IPS-20b (cell line): ENCODE data around the gene MED31.

ENCODE experiments used
- H3K27ac ChIP-seq: one replicate; pipeline ENCODE4 v1.5.1; 2013; ENCODE audit warnings: low read length
- H3K27me3 ChIP-seq: 2 replicates; pipeline ENCODE4 v1.6.1; 2013; ENCODE audit warnings: mild to moderate bottlenecking, low read length, inconsistent platforms; ENCODE audit not compliant: insufficient read depth
- H3K36me3 ChIP-seq: 2 replicates; pipeline ENCODE4 v1.6.1; 2013; ENCODE audit warnings: low read depth, mild to moderate bottlenecking, inconsistent platforms, low read length, moderate library complexity; ENCODE audit not compliant: insufficient read depth
- H3K4me1 ChIP-seq: 2 replicates; pipeline ENCODE4 v1.6.1; 2013; ENCODE audit warnings: mild to moderate bottlenecking, control low read depth, inconsistent platforms, low read length, moderate library complexity; ENCODE audit not compliant: insufficient read depth
- H3K4me3 ChIP-seq: 2 replicates; pipeline ENCODE4 v1.5.1; 2013; ENCODE audit warnings: mild to moderate bottlenecking, low read length, inconsistent platforms
- H3K9ac ChIP-seq: 2 replicates; pipeline ENCODE4 v1.6.1; 2013; ENCODE audit warnings: low read depth, mild to moderate bottlenecking, inconsistent platforms, low read length, moderate library complexity
- H3K9me3 ChIP-seq: 2 replicates; pipeline ENCODE4 v1.6.1; 2013; ENCODE audit warnings: mild to moderate bottlenecking, low read depth, low read length, inconsistent platforms; ENCODE audit not compliant: insufficient read depth

Gene MED31

GRCh38 chr17:6684881-6685767 is 33.7 kb upstream of the MED31 start:
- no peak overlapping the region for H3K27ac ChIP-seq
- no peaks in the 10 kb centered on the region for H3K9me3 ChIP-seq
- H3K27me3 ChIP-seq: no peaks in the 10 kb centered on the region; the same call in 1 of the 2 replicates
- H3K9ac ChIP-seq: no peak overlapping the region
- no peaks in the 10 kb centered on the region for H3K4me1 ChIP-seq
- H3K4me3 ChIP-seq: no peak overlapping the region
- H3K36me3 ChIP-seq: no peaks in the 10 kb centered on the region

- Histone ChIP-seq H3K9ac (no peak overlapping the region), H3K27me3 (no peaks in the 10 kb centered on the region; the same call in 1 of the 2 replicates), H3K36me3 (no peaks in the 10 kb centered on the region), H3K27ac (no peak overlapping the region), H3K4me1 (no peaks in the 10 kb centered on the region), H3K9me3 (no peaks in the 10 kb centered on the region), H3K4me3 (no peak overlapping the region)
Measured at GRCh38 chr17:6684460-6684783, 33.0 kb upstream of the MED31 start.

GRCh38 chr17:6683730-6684459 is 32.5 kb upstream of the MED31 start:
- H3K36me3 ChIP-seq: no peaks in the 10 kb centered on the region
- no peak overlapping the region for H3K27ac ChIP-seq
- H3K9ac ChIP-seq: no peak overlapping the region
- no peaks in the 10 kb centered on the region for H3K9me3 ChIP-seq
- H3K27me3 ChIP-seq: no peaks in the 10 kb centered on the region; the same call in 1 of the 2 replicates
- H3K4me3 ChIP-seq: no peak overlapping the region
- no peaks in the 10 kb centered on the region for H3K4me1 ChIP-seq

GRCh38 chr17:6683081-6683684 is 31.8 kb upstream of the MED31 start:
- Histone ChIP-seq H3K36me3 (no peaks in the 10 kb centered on the region), H3K4me3 (no peak overlapping the region), H3K4me1 (no peaks in the 10 kb centered on the region), H3K9me3 (no peaks in the 10 kb centered on the region), H3K27ac (no peak overlapping the region), H3K27me3 (no peaks in the 10 kb centered on the region; the same call in 1 of the 2 replicates), H3K9ac (no peak overlapping the region)

- Histone ChIP-seq H3K27ac (no peak overlapping the region), H3K9me3 (no peaks in the 10 kb centered on the region), H3K4me3 (no peak overlapping the region), H3K4me1 (no peaks in the 10 kb centered on the region), H3K27me3 (no peaks in the 10 kb centered on the region; the same call in 1 of the 2 replicates), H3K9ac (no peak overlapping the region), H3K36me3 (no peaks in the 10 kb centered on the region)
Measured at GRCh38 chr17:6682339-6682738, 30.9 kb upstream of the MED31 start.

- H3K4me1 ChIP-seq: no peaks in the 10 kb centered on the region
- H3K9me3 ChIP-seq: no peaks in the 10 kb centered on the region
- H3K36me3 ChIP-seq: no peaks in the 10 kb centered on the region
- H3K27me3 ChIP-seq: no peaks in the 10 kb centered on the region
- no peak overlapping the region for H3K9ac ChIP-seq
- H3K27ac ChIP-seq: no peak overlapping the region
- no peak overlapping the region for H3K4me3 ChIP-seq
Measured at GRCh38 chr17:6681671-6682070, 30.3 kb upstream of the MED31 start.

GRCh38 chr17:6681176-6681575 is 29.8 kb upstream of the MED31 start:
- Histone ChIP-seq H3K9me3 (no peaks in the 10 kb centered on the region), H3K4me1 (no peaks in the 10 kb centered on the region), H3K4me3 (no peak overlapping the region), H3K27ac (no peak overlapping the region), H3K27me3 (no peaks in the 10 kb centered on the region), H3K9ac (no peak overlapping the region), H3K36me3 (no peaks in the 10 kb centered on the region)

GRCh38 chr17:6679241-6679640 is 27.8 kb upstream of the MED31 start:
- Histone ChIP-seq H3K36me3 (no peaks in the 10 kb centered on the region), H3K9ac (no peak overlapping the region), H3K27me3 (no peaks in the 10 kb centered on the region), H3K4me1 (0 out of 2 replicates have a peak, but pooled peaks cover 4% of the 10 kb centered on the region), H3K9me3 (no peaks in the 10 kb centered on the region), H3K4me3 (no peak overlapping the region), H3K27ac (no peak overlapping the region)

- H3K27ac ChIP-seq: no peak overlapping the region
- H3K27me3 ChIP-seq: no peaks in the 10 kb centered on the region
- no peak overlapping the region for H3K9ac ChIP-seq
- H3K4me1 ChIP-seq: 0 out of 2 replicates have a peak, but pooled peaks cover 4% of the 10 kb centered on the region
- H3K36me3 ChIP-seq: no peaks in the 10 kb centered on the region
- H3K4me3 ChIP-seq: no peak overlapping the region
- no peaks in the 10 kb centered on the region for H3K9me3 ChIP-seq
Measured at GRCh38 chr17:6677946-6678345, 26.5 kb upstream of the MED31 start.

- no peaks in the 10 kb centered on the region for H3K36me3 ChIP-seq
- 0 out of 2 replicates have a peak, but pooled peaks cover 4% of the 10 kb centered on the region for H3K4me1 ChIP-seq
- no peaks in the 10 kb centered on the region for H3K9me3 ChIP-seq
- H3K27ac ChIP-seq: no peak overlapping the region
- no peaks in the 10 kb centered on the region for H3K27me3 ChIP-seq
- no peak overlapping the region for H3K4me3 ChIP-seq
- no peak overlapping the region for H3K9ac ChIP-seq
Measured at GRCh38 chr17:6677158-6677831, 25.9 kb upstream of the MED31 start.

- Histone ChIP-seq H3K27ac (no peak overlapping the region), H3K4me1 (0 out of 2 replicates have a peak, but pooled peaks cover 4% of the 10 kb centered on the region), H3K9ac (no peak overlapping the region), H3K27me3 (no peaks in the 10 kb centered on the region), H3K36me3 (no peaks in the 10 kb centered on the region), H3K9me3 (no peaks in the 10 kb centered on the region), H3K4me3 (no peak overlapping the region)
Measured at GRCh38 chr17:6676802-6677157, 25.4 kb upstream of the MED31 start.
